Breast epithelium (tissue), 3 donors: ENCODE data around the gene NDUFS6.

Experiments
- POLR2A ChIP-seq: fragments of 450-650 bp; IDR thresholded peaks from one replicate; pipeline ENCODE4 v1.6.1; 2016; ENCODE audit warnings: antibody characterized with exemption, mild to moderate bottlenecking, moderate library complexity
- TF ChIP-seq, protein P1 (sequence below), 3 donors: fragments of 450-650 bp; IDR thresholded peaks; one replicate each; pipeline ENCODE4 v1.5.1; 2016 to 2017; ENCODE audit warnings: antibody characterized with exemption in 3 of 3, mild to moderate bottlenecking in 3 of 3, moderate library complexity in 3 of 3

DNA sequence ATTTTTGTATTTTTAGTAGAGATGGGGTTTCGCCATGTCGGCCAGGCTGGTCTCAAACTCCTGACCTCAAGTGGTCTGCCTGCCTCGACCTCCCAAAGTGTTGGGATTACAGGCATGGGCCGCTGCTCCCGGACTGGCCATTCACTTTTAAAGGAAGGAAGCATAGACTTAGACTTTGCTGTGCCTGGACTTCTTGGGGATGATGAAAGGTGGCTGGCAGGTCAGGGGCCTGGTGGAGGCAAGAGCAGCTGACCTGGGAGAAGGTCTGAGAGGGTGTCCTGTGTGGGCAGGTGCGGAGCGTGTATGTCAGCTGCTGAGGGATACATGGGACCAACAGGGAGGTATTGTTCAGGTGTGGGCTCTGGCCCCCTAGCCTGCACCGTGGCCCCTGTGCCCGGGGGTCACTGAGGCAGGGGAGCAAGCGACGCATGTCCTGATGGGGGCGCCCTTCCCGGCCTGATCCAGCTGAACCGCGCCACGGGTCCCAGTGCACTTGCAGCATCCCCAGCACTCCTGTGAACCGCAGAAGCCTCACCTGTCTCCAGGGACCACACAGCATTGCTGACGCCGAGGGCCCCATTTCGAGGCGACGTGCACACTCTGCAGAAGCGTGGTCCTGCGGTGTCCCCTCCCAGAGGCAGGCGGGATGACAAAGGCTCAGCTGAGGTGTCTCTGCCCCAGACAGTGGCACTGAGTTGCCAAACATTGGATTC is 23.1 kb downstream of the NDUFS6 start:
- TF ChIP-seq, protein P1, sequence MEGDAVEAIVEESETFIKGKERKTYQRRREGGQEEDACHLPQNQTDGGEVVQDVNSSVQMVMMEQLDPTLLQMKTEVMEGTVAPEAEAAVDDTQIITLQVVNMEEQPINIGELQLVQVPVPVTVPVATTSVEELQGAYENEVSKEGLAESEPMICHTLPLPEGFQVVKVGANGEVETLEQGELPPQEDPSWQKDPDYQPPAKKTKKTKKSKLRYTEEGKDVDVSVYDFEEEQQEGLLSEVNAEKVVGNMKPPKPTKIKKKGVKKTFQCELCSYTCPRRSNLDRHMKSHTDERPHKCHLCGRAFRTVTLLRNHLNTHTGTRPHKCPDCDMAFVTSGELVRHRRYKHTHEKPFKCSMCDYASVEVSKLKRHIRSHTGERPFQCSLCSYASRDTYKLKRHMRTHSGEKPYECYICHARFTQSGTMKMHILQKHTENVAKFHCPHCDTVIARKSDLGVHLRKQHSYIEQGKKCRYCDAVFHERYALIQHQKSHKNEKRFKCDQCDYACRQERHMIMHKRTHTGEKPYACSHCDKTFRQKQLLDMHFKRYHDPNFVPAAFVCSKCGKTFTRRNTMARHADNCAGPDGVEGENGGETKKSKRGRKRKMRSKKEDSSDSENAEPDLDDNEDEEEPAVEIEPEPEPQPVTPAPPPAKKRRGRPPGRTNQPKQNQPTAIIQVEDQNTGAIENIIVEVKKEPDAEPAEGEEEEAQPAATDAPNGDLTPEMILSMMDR (IDR thresholded peaks at IDR 0.05) = no peak
- TF ChIP-seq POLR2A = no peak
